Osteoblast (primary cell): ENCODE measurements around the gene RTTN. TPM values are rescaled to one million over a fixed set of nuclear protein-coding genes. Genes with fewer than 3 reads are reported as not detected.
A peak's percentile ranks its signal among the peaks of the same experiment; 100 is the strongest.
"Not testable (repeated sequence)": the region's sequence is repeated elsewhere in the genome, so short reads cannot be mapped to it uniquely, and the experiment has no call there.

Experiments
- DNase-seq: peaks from one replicate; pipeline ENCODE4 v3.0.0; 2011; ENCODE audit warnings: low spot score, mixed read lengths; ENCODE audit not compliant: insufficient read length; ENCODE audit errors: missing footprints
- H2AFZ ChIP-seq: 2 replicates; pipeline ENCODE4 v1.6.0; 2011; ENCODE audit warnings: mild to moderate bottlenecking, low read length
- H3K27ac ChIP-seq: 2 replicates; pipeline ENCODE4 v1.5.1; 2011; ENCODE audit warnings: mild to moderate bottlenecking, low read depth, low read length, moderate library complexity
- H3K27me3 ChIP-seq: 2 replicates; pipeline ENCODE4 v1.6.0; 2012; ENCODE audit warnings: mild to moderate bottlenecking, control low read depth, inconsistent platforms, low read length, moderate library complexity; ENCODE audit not compliant: insufficient read depth
- H3K36me3 ChIP-seq: 2 replicates; pipeline ENCODE4 v1.5.1; 2011; ENCODE audit warnings: mild to moderate bottlenecking, low read length, control low read depth, moderate library complexity; ENCODE audit not compliant: insufficient read depth
- H3K4me1 ChIP-seq: 2 replicates; pipeline ENCODE4 v1.5.1; 2011; ENCODE audit warnings: mild to moderate bottlenecking, low read length, control low read depth, moderate library complexity; ENCODE audit not compliant: insufficient read depth
- H3K4me2 ChIP-seq: 2 replicates; pipeline ENCODE4 v1.6.0; 2011; ENCODE audit warnings: mild to moderate bottlenecking, low read length; ENCODE audit not compliant: insufficient read depth
- H3K4me3 ChIP-seq: fragments of 200-600 bp; sonication (generic); 3 replicates; pipeline ENCODE4 v1.5.1; 2012; ENCODE audit warnings: mild to moderate bottlenecking, low read length, inconsistent platforms; ENCODE audit not compliant: insufficient read depth
- H3K79me2 ChIP-seq: 2 replicates; pipeline ENCODE4 v1.6.0; 2012; ENCODE audit warnings: mild to moderate bottlenecking, low read length, control low read depth, inconsistent platforms; ENCODE audit not compliant: insufficient read depth
- H3K9me3 ChIP-seq: 2 replicates; pipeline ENCODE4 v1.5.1; 2011; ENCODE audit warnings: low read depth, low read length, control low read depth
- H4K20me1 ChIP-seq: 2 replicates; pipeline ENCODE4 v1.6.0; 2012; ENCODE audit warnings: mild to moderate bottlenecking, low read length, control low read depth; ENCODE audit not compliant: insufficient read depth
- CTCF ChIP-seq: IDR thresholded peaks from 2 replicates; pipeline ENCODE4 v1.5.1; 2011; ENCODE audit warnings: mild to moderate bottlenecking, low read depth, low read length, moderate library complexity; ENCODE audit errors: extremely low read depth
- total RNA-seq: library from RNA; depleted of rRNA; stranded (reverse); fragments of >200 nt; gene quantifications from 2 replicates; pipeline ENCODE4 v1.2.3, GENCODE V29; 2012

RTTN gene
- total RNA-seq, result 11.2 and 15.6 TPM in 2 replicates

- Histone ChIP-seq H3K4me3 (peak within 1 kb of the TSS; percentile 96), H3K27ac (peak within 1 kb of the TSS; percentile 91), H3K27me3 (no peaks in the 10 kb centered on the region), H3K79me2 (peaks cover 18% of the 10 kb centered on the region), H2AFZ (peak within 1 kb of the TSS; percentile 100), H4K20me1 (no peaks in the 10 kb centered on the region), H3K9me3 (no peaks in the 10 kb centered on the region), H3K36me3 (no peaks in the 10 kb centered on the region), H3K4me1 (peaks cover 17% of the 10 kb centered on the region), H3K4me2 (peak within 1 kb of the TSS; percentile 94)
- DNase-seq, result peak; percentile 97
- no peak for TF ChIP-seq CTCF
Measured at GRCh38 chr18:70205421-70206397, at the start of gene RTTN. Gene RTTN (minus strand): TSS chr18:70205687. CDS start chr18:70205658, 29 bp downstream.

GRCh38 chr18:70250781-70251180 lies 45.3 kb upstream of the RTTN start:
- no peaks in the 10 kb centered on the region for H3K27me3 ChIP-seq
- H3K4me3 ChIP-seq, result no peak overlapping the region
- no peak overlapping the region for H2AFZ ChIP-seq
- H3K79me2 ChIP-seq, result no peaks in the 10 kb centered on the region
- no peak for TF ChIP-seq CTCF
- no peak overlapping the region for H3K4me2 ChIP-seq
- no peaks in the 10 kb centered on the region for H3K9me3 ChIP-seq
- H3K27ac ChIP-seq, result no peak overlapping the region
- no peaks in the 10 kb centered on the region for H3K36me3 ChIP-seq
- no peaks in the 10 kb centered on the region for H4K20me1 ChIP-seq
- H3K4me1 ChIP-seq, result peaks cover 4% of the 10 kb centered on the region
- no peak for DNase-seq

GRCh38 chr18:70249861-70250260 lies 44.4 kb upstream of the RTTN start:
- not testable (repeated sequence) for H3K4me2 ChIP-seq, H3K27me3 ChIP-seq, DNase-seq, H4K20me1 ChIP-seq, H2AFZ ChIP-seq, H3K36me3 ChIP-seq, H3K27ac ChIP-seq, H3K4me1 ChIP-seq, H3K79me2 ChIP-seq, H3K4me3 ChIP-seq, H3K9me3 ChIP-seq

- H2AFZ ChIP-seq, result no peak overlapping the region
Measured at GRCh38 chr18:70249118-70249517, 43.6 kb upstream of the RTTN start.

More at GRCh38 chr18:70249118-70249517, 43.6 kb upstream of the RTTN start:
- Histone ChIP-seq H3K79me2 (no peaks in the 10 kb centered on the region), H3K9me3 (no peaks in the 10 kb centered on the region), H3K27me3 (no peaks in the 10 kb centered on the region), H3K36me3 (no peaks in the 10 kb centered on the region), H3K4me2 (no peak overlapping the region), H3K27ac (peak overlapping the region; percentile 40), H3K4me3 (no peak overlapping the region), H3K4me1 (peaks cover 4% of the 10 kb centered on the region), H4K20me1 (no peaks in the 10 kb centered on the region)
- peak; percentile 76 for DNase-seq
- no peak for TF ChIP-seq CTCF
